K562 (cell line): ENCODE results near the gene B3GALT4. TPM values are rescaled to one million over a fixed set of nuclear protein-coding genes. Genes with fewer than 3 reads are reported as not detected.

Experiments used
- CBFB ChIP-seq: sonication (generic); formaldehyde crosslinking; IDR thresholded peaks from 2 replicates; pipeline ENCODE4 v1.4.0; 2020; ENCODE audit warnings: mild to moderate bottlenecking, missing genetic modification reagents
- CBX8 ChIP-seq: fragments of 200-600 bp; sonication (generic); IDR thresholded peaks from 2 replicates; pipeline ENCODE4 v1.6.1; 2012; ENCODE audit warnings: borderline replicate concordance, mixed run types, low read depth, mild to moderate bottlenecking, moderate library complexity, mixed read lengths, low read length, control low read depth, inconsistent platforms; ENCODE audit not compliant: poor library complexity, severe bottlenecking; ENCODE audit errors: extremely low read depth
- FOSL1 ChIP-seq: fragments of 200-800 bp; sonication (Bioruptor generic); conservative IDR thresholded peaks from 2 replicates; pipeline ENCODE4 v1.6.1; 2016; ENCODE audit warnings: missing genetic modification characterization, missing compliant biosample characterization
- KDM1A ChIP-seq, 2 experiments: fragments of 450-650 bp; IDR thresholded peaks; 2 replicates each; pipeline ENCODE4 v1.6.1; 2016; ENCODE audit warnings: mild to moderate bottlenecking in 2 of 2
- NCOA2 ChIP-seq, 2 experiments: fragments of 450-650 bp; IDR thresholded peaks; 2 replicates each; pipeline ENCODE4 v1.6.1; 2018; ENCODE audit warnings: mild to moderate bottlenecking in 2 of 2, moderate library complexity in 1 of 2; ENCODE audit not compliant: partially characterized antibody in 2 of 2
- POLR2AphosphoS5 ChIP-seq: IDR thresholded peaks from 2 replicates; pipeline ENCODE4 v1.6.1; 2011; ENCODE audit warnings: mild to moderate bottlenecking, low read depth, low read length, moderate library complexity; ENCODE audit not compliant: control insufficient read depth, insufficient read depth
- RFX5 ChIP-seq: IDR thresholded peaks from 2 replicates; pipeline ENCODE4 v1.6.1; 2011; ENCODE audit warnings: low read depth, mild to moderate bottlenecking, improper control_type of control experiment, low read length
- SP2 ChIP-seq: IDR thresholded peaks from 2 replicates; pipeline ENCODE4 v1.6.1; 2011; ENCODE audit warnings: mild to moderate bottlenecking, low read depth, low read length, moderate library complexity; ENCODE audit not compliant: poor library complexity, severe bottlenecking; ENCODE audit errors: extremely low read depth
- ZBTB34 ChIP-seq: fragments of 250-450 bp; sonication (Bioruptor Pico); IDR thresholded peaks from 2 replicates; pipeline ENCODE4 v1.8.0; 2021; ENCODE audit warnings: mild to moderate bottlenecking, moderate library complexity
- ZHX1 ChIP-seq: fragments of 150-350 bp; conservative IDR thresholded peaks from 2 replicates; pipeline ENCODE4 v1.6.1; 2014; ENCODE audit warnings: low read length
- ZNF740 ChIP-seq, 3 experiments: fragments of 200-800 bp in 1 of 3; sonication (Bioruptor generic) in 1 of 3; sonication (generic) in 1 of 3; formaldehyde crosslinking in 1 of 3; IDR thresholded peaks; 2 replicates each; pipeline versions ENCODE4 v1.6.1 to v1.8.0; 2016 to 2022; ENCODE audit warnings: mild to moderate bottlenecking in 2 of 3, missing compliant biosample characterization in 2 of 3, missing genetic modification characterization in 2 of 3, missing genetic modification reagents in 1 of 3
- polyA plus RNA-seq, 8 experiments: library from polyadenylated mRNA; depleted of rRNA in 4 of 8; stranded (reverse) in 5 of 8; unstranded in 3 of 8; fragments of >200 nt; fragmentation: Nextera tagmentation in 2 of 8; fragmentation: Illumina TruSeq in 1 of 8; extraction: Ambion mirVana in 2 of 8; extraction: Trizol in 1 of 8; gene quantifications; 2 replicates each; pipeline versions ENCODE4 v1.2.1 to v1.2.3, GENCODE V29; 2011 to 2014; ENCODE audit warnings: inconsistent platforms in 1 of 8, missing spikeins in 1 of 8
- total RNA-seq, 7 experiments: library from RNA; depleted of rRNA in 6 of 7; stranded (reverse); fragments of >200 nt in 6 of 7; fragmentation: Illumina TruSeq in 2 of 7; extraction: Trizol in 2 of 7; gene quantifications; 2 replicates each; pipeline versions ENCODE4 v1.2.1 to v1.2.3, GENCODE V29; 2011 to 2021; ENCODE audit warnings: low replicate concordance in 1 of 7

B3GALT4 gene
- total and polyA plus RNA-seq, 9 of the 15 experiments (the other 6 are each of a cell fraction or from before 2014, with no cell fraction given) = 0.11 to 1.3 (median 0.53) TPM; not detected in 1

GRCh38 chr6:33248643-33248931, 28.3 kb upstream of the B3GALT4 start (continued):
- TF ChIP-seq NCOA2 (IDR thresholded peaks at IDR 0.05; ENCODE audit: partially characterized antibody in 2 of 2) (no peak), SP2 (no peak), RFX5 (no peak), POLR2AphosphoS5 (no peak), ZNF740 (CRISPR knock-in tag; IDR thresholded peaks at IDR 0.05) (peak; percentile 9; the same call in 1 of the 2 replicates), ZNF740 (tag; IDR thresholded peaks at IDR 0.05) (no peak), FOSL1 (peak; percentile 43; the same call in 1 of the 2 replicates), CBFB (CRISPR knock-in tag) (no peak), ZHX1 (0 out of 2 replicates have a peak, but pooled peaks have one; percentile 4), ZBTB34 (CRISPR knock-in tag) (no peak), KDM1A (IDR thresholded peaks at IDR 0.05) (no peak), CBX8 (no peak)
- TF ChIP-seq, all 486 proteins: peak for 46
